H7 (cell line): ENCODE data around the gene FBXO9. TPM values are rescaled to one million over a fixed set of nuclear protein-coding genes. Genes with fewer than 3 reads are reported as not detected.

Experiments used
- DNase-seq: peaks from one replicate; pipeline ENCODE4 v3.0.0; 2012
- H3K27me3 ChIP-seq: 2 replicates; pipeline ENCODE4 v1.6.0; 2011; ENCODE audit warnings: mild to moderate bottlenecking, low read length; ENCODE audit not compliant: control insufficient read depth, insufficient read depth
- H3K36me3 ChIP-seq: replicated peaks from 2 replicates; pipeline ENCODE4 v1.5.1; 2011; ENCODE audit warnings: low read length; ENCODE audit not compliant: control insufficient read depth, insufficient read depth
- H3K4me3 ChIP-seq: 2 replicates; pipeline ENCODE4 v1.5.1; 2011; ENCODE audit warnings: low read depth, mild to moderate bottlenecking, control low read depth, low read length, moderate library complexity; ENCODE audit not compliant: insufficient read depth
- total RNA-seq: library from RNA; depleted of rRNA; stranded (reverse); fragments of >200 nt; shearing (Covaris generic); gene quantifications from 2 replicates; pipeline ENCODE4 v1.2.3, GENCODE V29; 2014; rRNA removed

Gene FBXO9
- total RNA-seq = 21.8 and 22.7 TPM in 2 replicates

GRCh38 chr6:53065266-53066076 lies at the start of gene FBXO9:
TSS of gene FBXO9 (plus strand) at chr6:53065404. CDS start at chr6:53065790, 386 bp downstream.
- no peaks in the 10 kb centered on the region for H3K36me3 ChIP-seq
- H3K4me3 ChIP-seq = peak within 1 kb of the TSS; percentile 87
- peak; percentile 94 for DNase-seq
- H3K27me3 ChIP-seq = no peaks in the 10 kb centered on the region

DNA sequence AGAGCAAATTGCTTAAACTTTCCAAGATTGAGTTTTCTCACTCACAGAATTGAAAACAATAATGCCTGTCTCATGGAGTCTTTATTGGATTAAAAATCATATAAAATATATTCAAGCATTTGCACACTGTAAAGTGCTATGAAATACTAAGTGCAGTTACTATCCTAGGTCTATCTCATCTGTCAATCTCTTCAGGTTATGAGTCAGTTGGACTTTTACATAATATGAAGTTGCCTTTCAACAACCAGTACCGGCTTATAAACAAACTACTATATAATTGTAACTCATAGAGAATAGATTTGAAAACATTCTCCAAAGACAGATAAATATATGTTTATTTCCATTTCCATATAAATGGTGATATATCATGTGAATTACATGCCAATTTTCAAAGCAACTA lies 49.7 kb upstream of the FBXO9 start:
- H3K4me3 ChIP-seq = no peak overlapping the region
- no peak for DNase-seq
- no peaks in the 10 kb centered on the region for H3K27me3 ChIP-seq
- peaks cover 14% of the 10 kb centered on the region for H3K36me3 ChIP-seq

DNA sequence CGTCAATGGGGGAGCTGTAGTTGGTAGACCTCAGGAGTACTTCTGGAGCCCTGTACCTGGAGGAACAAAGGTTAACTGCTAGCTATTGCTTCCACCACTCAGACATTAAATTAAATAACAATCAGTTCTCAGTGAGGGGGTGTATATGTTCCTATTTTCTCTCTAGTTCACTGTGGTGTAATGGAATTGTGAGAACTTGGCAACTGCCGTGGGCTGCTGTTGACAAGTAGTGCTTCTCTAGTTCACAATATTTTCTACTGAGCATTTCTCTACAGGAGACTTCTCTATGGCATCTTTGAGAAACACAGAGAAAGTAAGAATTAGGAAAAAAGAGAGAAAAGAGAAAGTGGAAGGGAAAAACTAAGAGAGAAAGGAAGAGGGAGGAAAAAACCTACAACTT lies 46.8 kb upstream of the FBXO9 start:
- no peak for DNase-seq
- Histone ChIP-seq H3K36me3 (peaks cover 5% of the 10 kb centered on the region), H3K27me3 (no peaks in the 10 kb centered on the region), H3K4me3 (no peak overlapping the region)

GRCh38 chr6:53020005-53020744 lies 45.0 kb upstream of the FBXO9 start:
- DNase-seq = no peak

DNA sequence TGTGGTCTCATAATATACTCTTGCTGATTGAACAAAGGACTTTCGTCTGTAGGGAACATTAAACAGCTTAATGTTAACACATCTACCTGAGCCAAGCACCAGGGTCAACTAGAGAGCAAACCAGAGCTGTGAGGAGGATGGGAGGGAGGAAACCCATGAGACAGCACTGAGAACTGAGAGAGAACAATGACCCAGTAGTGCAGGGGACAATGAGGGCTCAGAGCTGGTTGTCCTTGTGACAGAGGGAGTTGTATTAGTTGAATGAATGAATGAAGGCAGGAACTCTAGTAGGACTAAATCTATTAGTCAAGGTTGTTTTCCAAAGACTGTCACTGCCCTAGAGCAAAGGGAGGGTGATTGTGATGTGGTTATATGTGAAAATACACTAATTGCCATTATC lies 41.9 kb upstream of the FBXO9 start:
- Histone ChIP-seq H3K36me3 (no peaks in the 10 kb centered on the region), H3K27me3 (no peaks in the 10 kb centered on the region), H3K4me3 (no peak overlapping the region)
- DNase-seq = no peak

More at GRCh38 chr6:53020005-53020744, 45.0 kb upstream of the FBXO9 start:
- Histone ChIP-seq H3K27me3 (no peaks in the 10 kb centered on the region), H3K36me3 (peaks cover 4% of the 10 kb centered on the region), H3K4me3 (no peak overlapping the region)

GRCh38 chr6:53026526-53026925 lies 38.7 kb upstream of the FBXO9 start:
- H3K36me3 ChIP-seq = no peaks in the 10 kb centered on the region; the same call in 1 of the 2 replicates
- no peak for DNase-seq
- no peak overlapping the region for H3K4me3 ChIP-seq
- no peaks in the 10 kb centered on the region for H3K27me3 ChIP-seq

DNA sequence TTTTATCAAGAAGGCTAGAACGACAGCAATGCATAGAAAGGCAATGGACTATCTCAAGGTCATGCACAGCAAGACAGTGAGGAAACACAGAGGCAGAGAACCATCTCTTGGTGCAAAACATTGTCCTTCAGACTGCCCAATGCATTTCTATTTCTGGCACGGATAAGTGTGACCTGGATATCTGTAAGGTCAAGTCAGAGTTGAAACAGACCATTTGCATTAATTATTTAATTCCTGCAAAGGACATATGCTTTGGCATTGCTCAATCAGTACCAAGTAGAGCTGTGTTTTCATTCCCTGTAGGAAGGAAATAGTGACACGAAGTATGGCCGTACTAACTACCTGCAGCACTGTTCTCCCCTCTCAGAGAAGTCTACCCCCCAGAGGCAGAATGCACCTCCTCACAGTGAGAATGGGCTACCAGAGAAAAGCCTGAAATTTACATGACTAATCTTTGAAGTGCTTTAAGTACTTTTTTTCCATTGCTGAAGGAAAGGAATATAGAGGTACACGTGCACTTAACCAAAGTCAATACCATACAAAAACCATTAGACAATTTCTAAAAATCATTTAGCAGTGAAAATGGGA lies 38.0 kb upstream of the FBXO9 start:
- Histone ChIP-seq H3K27me3 (no peaks in the 10 kb centered on the region), H3K4me3 (no peak overlapping the region), H3K36me3 (no peaks in the 10 kb centered on the region; the same call in 1 of the 2 replicates)
- peak; percentile 9 for DNase-seq

DNA sequence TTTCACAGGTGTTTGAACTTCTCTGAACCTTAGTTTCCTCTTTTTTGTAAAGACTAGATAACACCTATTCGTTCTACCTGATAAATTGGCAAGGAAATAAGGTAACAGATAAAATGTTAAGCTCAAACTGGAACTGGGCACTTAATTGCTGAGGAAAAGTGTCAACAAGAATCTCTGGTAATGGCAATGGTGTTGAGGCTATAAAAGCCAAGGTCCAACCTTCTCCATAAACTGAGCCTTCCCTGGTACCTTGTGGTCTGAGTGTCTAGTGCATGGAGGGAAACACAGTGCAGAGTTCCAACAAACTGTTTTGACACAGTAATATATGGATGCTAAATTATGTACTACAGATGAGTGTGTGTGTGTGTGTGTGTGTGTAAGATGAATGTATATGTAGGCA lies 36.7 kb upstream of the FBXO9 start:
- Histone ChIP-seq H3K4me3 (no peak overlapping the region), H3K36me3 (no peaks in the 10 kb centered on the region; the same call in none of the 2 replicates), H3K27me3 (no peaks in the 10 kb centered on the region)
- DNase-seq = no peak

GRCh38 chr6:53029257-53029656 lies 35.9 kb upstream of the FBXO9 start:
- DNase-seq = no peak
- no peaks in the 10 kb centered on the region; the same call in none of the 2 replicates for H3K36me3 ChIP-seq
- H3K27me3 ChIP-seq = no peaks in the 10 kb centered on the region
- H3K4me3 ChIP-seq = no peak overlapping the region

DNA sequence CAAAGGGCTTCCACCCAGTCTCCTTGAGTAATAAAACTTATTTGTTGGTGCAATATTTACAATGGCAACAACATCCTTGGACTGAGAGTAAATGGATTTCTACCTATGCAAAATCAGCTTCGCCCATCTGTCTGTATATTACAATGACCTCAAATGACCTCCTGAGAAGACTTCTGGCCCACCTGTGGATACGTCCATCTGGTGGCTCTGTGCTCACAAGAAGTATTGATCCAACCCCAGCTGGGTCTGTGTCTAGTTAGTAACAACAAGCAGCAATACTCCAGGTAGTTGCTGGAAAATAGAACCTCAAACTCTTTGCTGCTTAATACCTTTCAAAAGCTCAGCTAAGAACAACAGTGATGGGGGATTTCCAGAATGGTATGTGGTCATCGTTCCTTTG lies 35.4 kb upstream of the FBXO9 start:
- DNase-seq = no peak
- Histone ChIP-seq H3K36me3 (no peaks in the 10 kb centered on the region; the same call in none of the 2 replicates), H3K27me3 (no peaks in the 10 kb centered on the region), H3K4me3 (no peak overlapping the region)

DNA sequence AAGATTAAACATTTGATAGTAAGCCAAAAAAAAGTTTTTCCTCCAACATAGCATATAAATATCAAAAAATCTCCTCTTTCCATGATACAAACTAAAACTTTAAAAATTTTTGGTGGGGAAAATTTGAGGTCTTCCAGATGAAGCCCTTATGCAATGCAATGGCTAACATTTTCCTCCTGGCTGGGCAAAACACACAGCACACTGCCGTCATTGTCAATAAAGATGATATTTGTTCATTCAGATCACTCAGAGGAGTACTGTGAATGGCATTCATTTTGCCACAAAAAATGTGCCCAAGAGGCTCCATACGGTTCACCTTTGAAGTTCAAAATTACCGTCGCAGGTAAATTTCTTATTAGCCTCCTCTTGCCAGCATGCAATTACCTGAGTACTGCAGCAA lies 33.9 kb upstream of the FBXO9 start:
- DNase-seq = no peak
- Histone ChIP-seq H3K27me3 (no peaks in the 10 kb centered on the region), H3K4me3 (no peak overlapping the region), H3K36me3 (no peaks in the 10 kb centered on the region; the same call in none of the 2 replicates)

DNA sequence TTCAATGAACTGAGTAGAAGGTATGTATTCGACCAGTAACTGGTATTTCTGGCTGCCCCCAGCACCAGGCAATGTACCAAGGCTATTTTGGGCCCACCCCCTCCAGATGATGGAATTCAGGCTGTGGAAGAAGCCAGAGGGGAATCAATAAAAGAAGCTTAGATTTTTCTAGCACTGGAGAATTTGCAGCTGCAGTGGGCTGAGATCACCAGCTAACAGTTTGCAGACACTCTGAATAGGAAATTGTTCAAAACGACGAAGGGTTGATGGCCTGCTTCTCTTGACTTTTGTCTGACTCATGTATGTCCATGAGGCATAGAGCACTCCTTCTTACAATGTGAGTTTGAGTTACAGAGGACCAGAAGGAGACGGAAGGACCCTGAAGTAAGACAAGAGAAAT lies 32.4 kb upstream of the FBXO9 start:
- no peaks in the 10 kb centered on the region; the same call in none of the 2 replicates for H3K36me3 ChIP-seq
- H3K27me3 ChIP-seq = no peaks in the 10 kb centered on the region
- H3K4me3 ChIP-seq = no peak overlapping the region
- no peak for DNase-seq

DNA sequence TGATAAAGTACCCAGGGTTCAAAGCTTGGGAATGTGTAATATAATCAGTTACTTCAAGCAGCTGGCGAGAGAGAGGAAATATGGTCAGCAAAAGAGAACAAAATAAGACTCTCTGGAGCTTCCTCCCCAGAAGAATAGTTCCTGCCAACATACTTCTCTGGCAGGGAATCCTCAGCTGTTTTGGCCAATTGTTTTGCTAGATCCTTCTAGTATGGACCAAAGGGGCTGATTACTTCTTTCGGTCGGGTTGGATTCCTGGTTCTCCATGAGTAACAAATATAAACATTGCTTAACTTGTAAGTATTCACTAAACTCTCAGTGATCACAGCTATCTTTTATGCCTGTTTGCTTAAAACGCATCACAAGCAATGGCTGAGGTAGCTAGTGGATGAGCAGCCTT lies 31.4 kb upstream of the FBXO9 start:
- no peak overlapping the region for H3K4me3 ChIP-seq
- no peaks in the 10 kb centered on the region for H3K27me3 ChIP-seq
- no peak for DNase-seq
- H3K36me3 ChIP-seq = no peaks in the 10 kb centered on the region; the same call in none of the 2 replicates

DNA sequence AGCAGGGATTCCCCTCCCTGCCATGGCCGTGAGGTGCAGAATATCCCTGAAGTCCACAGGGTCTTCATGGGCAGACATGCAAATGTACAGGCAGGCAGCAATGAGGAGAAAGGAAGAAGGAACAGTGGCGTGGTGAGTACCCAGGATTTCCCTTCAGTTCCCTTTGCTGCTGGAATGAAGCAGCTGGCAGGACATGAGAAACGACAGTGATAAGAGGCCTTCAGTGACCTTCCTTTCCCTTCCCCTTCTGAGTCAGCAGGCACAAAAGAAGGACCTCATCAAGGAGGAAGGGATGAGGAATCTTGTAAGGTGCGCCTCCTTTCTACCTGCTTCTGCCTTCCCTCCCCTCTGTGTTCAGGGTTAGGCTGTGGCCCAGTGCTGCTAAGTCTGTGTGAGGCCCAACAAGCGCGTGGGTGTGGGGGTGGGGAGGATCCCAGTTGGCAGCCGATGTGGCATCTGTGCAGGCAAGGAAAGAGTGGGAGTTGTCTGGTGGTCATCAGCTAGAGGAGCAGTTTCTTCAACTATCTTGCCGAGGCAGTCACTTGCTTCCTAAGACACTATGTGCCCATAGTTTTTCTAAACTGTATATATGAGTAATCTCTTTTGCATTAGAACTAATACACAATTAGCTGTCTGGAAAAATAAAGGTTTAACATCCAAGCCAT lies 29.5 kb upstream of the FBXO9 start:
- DNase-seq = no peak
- H3K4me3 ChIP-seq = no peak overlapping the region
- H3K27me3 ChIP-seq = no peaks in the 10 kb centered on the region

More for the DNA sequence above, 29.5 kb upstream of the FBXO9 start:
- H3K36me3 ChIP-seq = peaks cover 4% of the 10 kb centered on the region
